ENCODE data around the gene CDKAL1. TPM values are rescaled to one million over a fixed set of nuclear protein-coding genes. Genes with fewer than 3 reads are reported as not detected.

The CDKAL1 gene
- total and polyA plus RNA-seq, 2 of the 13 experiments (the other 11 are each of a cell fraction or from before 2014, with no cell fraction given) = 9.5 to 27.7 TPM

DNA sequence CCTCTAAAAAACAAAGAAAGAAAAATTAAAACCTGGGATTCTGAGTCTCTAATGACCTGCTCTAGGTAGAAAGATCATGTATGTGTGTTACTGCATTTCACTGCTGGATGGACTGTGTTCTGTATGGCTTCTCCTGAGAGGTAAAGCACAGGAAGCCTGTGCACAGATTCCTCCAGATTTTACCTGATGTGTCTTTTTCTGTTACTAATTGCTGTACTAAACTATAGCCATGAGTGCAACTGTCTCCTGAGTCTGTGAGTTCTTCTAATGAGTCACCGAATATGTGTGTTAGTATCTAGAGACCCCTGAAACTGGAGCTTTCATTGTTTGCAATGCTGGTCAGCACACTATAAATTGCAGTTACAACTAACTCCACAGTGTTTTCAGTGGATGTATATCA lies 270.8 kb downstream of the CDKAL1 start (continued):
- TF ChIP-seq, protein P1, sequence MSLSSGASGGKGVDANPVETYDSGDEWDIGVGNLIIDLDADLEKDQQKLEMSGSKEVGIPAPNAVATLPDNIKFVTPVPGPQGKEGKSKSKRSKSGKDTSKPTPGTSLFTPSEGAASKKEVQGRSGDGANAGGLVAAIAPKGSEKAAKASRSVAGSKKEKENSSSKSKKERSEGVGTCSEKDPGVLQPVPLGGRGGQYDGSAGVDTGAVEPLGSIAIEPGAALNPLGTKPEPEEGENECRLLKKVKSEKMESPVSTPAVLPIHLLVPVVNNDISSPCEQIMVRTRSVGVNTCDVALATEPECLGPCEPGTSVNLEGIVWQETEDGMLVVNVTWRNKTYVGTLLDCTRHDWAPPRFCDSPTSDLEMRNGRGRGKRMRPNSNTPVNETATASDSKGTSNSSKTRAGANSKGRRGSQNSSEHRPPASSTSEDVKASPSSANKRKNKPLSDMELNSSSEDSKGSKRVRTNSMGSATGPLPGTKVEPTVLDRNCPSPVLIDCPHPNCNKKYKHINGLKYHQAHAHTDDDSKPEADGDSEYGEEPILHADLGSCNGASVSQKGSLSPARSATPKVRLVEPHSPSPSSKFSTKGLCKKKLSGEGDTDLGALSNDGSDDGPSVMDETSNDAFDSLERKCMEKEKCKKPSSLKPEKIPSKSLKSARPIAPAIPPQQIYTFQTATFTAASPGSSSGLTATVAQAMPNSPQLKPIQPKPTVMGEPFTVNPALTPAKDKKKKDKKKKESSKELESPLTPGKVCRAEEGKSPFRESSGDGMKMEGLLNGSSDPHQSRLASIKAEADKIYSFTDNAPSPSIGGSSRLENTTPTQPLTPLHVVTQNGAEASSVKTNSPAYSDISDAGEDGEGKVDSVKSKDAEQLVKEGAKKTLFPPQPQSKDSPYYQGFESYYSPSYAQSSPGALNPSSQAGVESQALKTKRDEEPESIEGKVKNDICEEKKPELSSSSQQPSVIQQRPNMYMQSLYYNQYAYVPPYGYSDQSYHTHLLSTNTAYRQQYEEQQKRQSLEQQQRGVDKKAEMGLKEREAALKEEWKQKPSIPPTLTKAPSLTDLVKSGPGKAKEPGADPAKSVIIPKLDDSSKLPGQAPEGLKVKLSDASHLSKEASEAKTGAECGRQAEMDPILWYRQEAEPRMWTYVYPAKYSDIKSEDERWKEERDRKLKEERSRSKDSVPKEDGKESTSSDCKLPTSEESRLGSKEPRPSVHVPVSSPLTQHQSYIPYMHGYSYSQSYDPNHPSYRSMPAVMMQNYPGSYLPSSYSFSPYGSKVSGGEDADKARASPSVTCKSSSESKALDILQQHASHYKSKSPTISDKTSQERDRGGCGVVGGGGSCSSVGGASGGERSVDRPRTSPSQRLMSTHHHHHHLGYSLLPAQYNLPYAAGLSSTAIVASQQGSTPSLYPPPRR (CRISPR knock-in tag; IDR thresholded peaks at IDR 0.05; ENCODE audit: borderline replicate concordance) = no peak
- TF ChIP-seq RXRB (CRISPR knock-in tag; IDR thresholded peaks at IDR 0.05; ENCODE audit: borderline replicate concordance) = no peak

DNA sequence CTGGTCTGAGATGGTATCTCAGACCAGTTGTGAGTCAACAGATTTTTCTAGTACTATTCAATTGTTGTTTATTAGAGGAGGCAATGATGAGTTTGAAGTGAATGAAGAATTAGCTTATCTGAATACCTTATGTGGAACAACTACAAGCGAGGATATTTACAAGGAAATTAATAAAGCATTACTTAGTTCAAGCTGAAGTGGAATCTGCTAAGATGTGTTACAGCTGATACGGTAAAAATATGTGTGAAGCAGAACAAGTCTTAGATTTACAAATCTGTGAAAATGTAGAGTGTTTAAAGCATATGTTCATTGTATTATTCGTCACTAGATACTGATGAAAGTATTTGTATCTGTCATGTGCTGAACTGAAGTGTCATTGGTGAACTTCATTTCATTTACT lies 272.4 kb downstream of the CDKAL1 start:
- Histone ChIP-seq H3K27ac (ENCODE audit: extremely low read length, insufficient read depth, low read length) (no peak overlapping the region), H3K4me1 (ENCODE audit: insufficient read depth, low read length) (no peaks in the 10 kb centered on the region), H3K27me3 (ENCODE audit: control insufficient read depth in 1 of 2, insufficient read depth in 2 of 2, low read length in 2 of 2) (no peaks in the 10 kb centered on the region), H3K9ac (ENCODE audit: insufficient read depth, low read depth, low read length) (no peak overlapping the region), H3K9me3 (ENCODE audit: low read length) (no peaks in the 10 kb centered on the region), H3K4me3 (replicated peaks in 1 of 3; ENCODE audit: insufficient read depth in 1 of 3, low read depth in 2 of 3, low read length in 3 of 3) (no peak overlapping the region), H3K36me3 (replicated peaks in 1 of 2; ENCODE audit: control insufficient read depth in 1 of 2, insufficient read depth in 2 of 2, low read length in 2 of 2) (no peaks in the 10 kb centered on the region; a peak in 1 of 5 replicates), H4K20me1 (ENCODE audit: insufficient read depth, low read length) (no peaks in the 10 kb centered on the region), H3K4me2 (ENCODE audit: low read depth, low read length) (no peak overlapping the region), H2AFZ (ENCODE audit: low read length) (no peak overlapping the region), H3K79me2 (ENCODE audit: insufficient read depth, low read length) (no peaks in the 10 kb centered on the region)
- BruUV-seq (replicated peaks) = no TSS peak
- in situ Hi-C loops (cut with HindIII; ENCODE audit: extremely low pct_ligation_motif_present, low pct_unique_long_range_greater_than_20kb) = no loop called here
- POLR2A ChIA-PET = no interaction called here
- DNase-seq (ENCODE audit: low spot score) = no peak
- FAIRE-seq = no peak
- intact Hi-C loops (cut with micrococcal nuclease; ENCODE audit: unreplicated experiment) = no loop called here
- ATAC-seq = no peak
- CTCF ChIA-PET (ENCODE audit: low intra/inter-chr PET ratio, low total read pairs) = no interaction called here
- peak; percentile 99; the same call in 1 of the 2 replicates for TF ChIP-seq ZNF510 (CRISPR knock-in tag; IDR thresholded peaks at IDR 0.05; ENCODE audit: low read depth)
- no peak for TF ChIP-seq ZNF234 (CRISPR knock-in tag; conservative IDR thresholded peaks at IDR 0.05)
- no peak for TF ChIP-seq NR2F6 (IDR thresholded peaks at IDR 0.05)
- no peak for TF ChIP-seq NR2F6 (CRISPR knock-in tag; IDR thresholded peaks at IDR 0.05)
- WGBS (ENCODE audit: low lambda C conversion rate) = 98% methylated on average over 3 of the region's 3 CpGs
